ENCODE measurements around the gene DYNC1LI1.

GRCh38 chr3:32501783-32502117, 68.9 kb downstream of the DYNC1LI1 start:
- TF ChIP-seq, protein P1, sequence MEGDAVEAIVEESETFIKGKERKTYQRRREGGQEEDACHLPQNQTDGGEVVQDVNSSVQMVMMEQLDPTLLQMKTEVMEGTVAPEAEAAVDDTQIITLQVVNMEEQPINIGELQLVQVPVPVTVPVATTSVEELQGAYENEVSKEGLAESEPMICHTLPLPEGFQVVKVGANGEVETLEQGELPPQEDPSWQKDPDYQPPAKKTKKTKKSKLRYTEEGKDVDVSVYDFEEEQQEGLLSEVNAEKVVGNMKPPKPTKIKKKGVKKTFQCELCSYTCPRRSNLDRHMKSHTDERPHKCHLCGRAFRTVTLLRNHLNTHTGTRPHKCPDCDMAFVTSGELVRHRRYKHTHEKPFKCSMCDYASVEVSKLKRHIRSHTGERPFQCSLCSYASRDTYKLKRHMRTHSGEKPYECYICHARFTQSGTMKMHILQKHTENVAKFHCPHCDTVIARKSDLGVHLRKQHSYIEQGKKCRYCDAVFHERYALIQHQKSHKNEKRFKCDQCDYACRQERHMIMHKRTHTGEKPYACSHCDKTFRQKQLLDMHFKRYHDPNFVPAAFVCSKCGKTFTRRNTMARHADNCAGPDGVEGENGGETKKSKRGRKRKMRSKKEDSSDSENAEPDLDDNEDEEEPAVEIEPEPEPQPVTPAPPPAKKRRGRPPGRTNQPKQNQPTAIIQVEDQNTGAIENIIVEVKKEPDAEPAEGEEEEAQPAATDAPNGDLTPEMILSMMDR (IDR thresholded peaks at IDR 0.05), result no peak
- TF ChIP-seq SOX15 (CRISPR knock-in tag; IDR thresholded peaks at IDR 0.05) (no peak), NR2C2 (CRISPR knock-in tag; IDR thresholded peaks at IDR 0.05) (no peak), CBFB (CRISPR knock-in tag; IDR thresholded peaks at IDR 0.05; ENCODE audit: low read depth) (no peak), PRDM15 (CRISPR knock-in tag; IDR thresholded peaks at IDR 0.05) (no peak), MAX (CRISPR knock-in tag; IDR thresholded peaks at IDR 0.05) (no peak), ARID4B (CRISPR knock-in tag; IDR thresholded peaks at IDR 0.05; ENCODE audit: borderline replicate concordance) (no peak)
- TF ChIP-seq, protein P2, sequence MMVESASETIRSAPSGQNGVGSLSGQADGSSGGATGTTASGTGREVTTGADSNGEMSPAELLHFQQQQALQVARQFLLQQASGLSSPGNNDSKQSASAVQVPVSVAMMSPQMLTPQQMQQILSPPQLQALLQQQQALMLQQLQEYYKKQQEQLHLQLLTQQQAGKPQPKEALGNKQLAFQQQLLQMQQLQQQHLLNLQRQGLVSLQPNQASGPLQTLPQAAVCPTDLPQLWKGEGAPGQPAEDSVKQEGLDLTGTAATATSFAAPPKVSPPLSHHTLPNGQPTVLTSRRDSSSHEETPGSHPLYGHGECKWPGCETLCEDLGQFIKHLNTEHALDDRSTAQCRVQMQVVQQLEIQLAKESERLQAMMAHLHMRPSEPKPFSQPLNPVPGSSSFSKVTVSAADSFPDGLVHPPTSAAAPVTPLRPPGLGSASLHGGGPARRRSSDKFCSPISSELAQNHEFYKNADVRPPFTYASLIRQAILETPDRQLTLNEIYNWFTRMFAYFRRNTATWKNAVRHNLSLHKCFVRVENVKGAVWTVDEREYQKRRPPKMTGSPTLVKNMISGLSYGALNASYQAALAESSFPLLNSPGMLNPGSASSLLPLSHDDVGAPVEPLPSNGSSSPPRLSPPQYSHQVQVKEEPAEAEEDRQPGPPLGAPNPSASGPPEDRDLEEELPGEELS (CRISPR knock-in tag; IDR thresholded peaks at IDR 0.05), result no peak
- TF ChIP-seq, protein P3, sequence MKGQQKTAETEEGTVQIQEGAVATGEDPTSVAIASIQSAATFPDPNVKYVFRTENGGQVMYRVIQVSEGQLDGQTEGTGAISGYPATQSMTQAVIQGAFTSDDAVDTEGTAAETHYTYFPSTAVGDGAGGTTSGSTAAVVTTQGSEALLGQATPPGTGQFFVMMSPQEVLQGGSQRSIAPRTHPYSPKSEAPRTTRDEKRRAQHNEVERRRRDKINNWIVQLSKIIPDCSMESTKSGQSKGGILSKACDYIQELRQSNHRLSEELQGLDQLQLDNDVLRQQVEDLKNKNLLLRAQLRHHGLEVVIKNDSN (CRISPR knock-in tag; IDR thresholded peaks at IDR 0.05), result no peak

Measured in WTC11 (cell line).